Lung (tissue), 12 donors: ENCODE data around the gene MINK1. TPM values are rescaled to one million over a fixed set of nuclear protein-coding genes. Genes with fewer than 3 reads are reported as not detected.

Experiments
- ATAC-seq: fragments of 200-7000 bp; cut with Tn5 transposase; one replicate; pipeline ENCODE4 v1.9.1; 2020; ENCODE audit warnings: moderate number of reproducible peaks; ENCODE audit not compliant: insufficient read depth, low FRiP score
- DNase-seq, 3 donors: peaks; one replicate each; pipeline ENCODE4 v3.0.0-alpha.2; 2013 to 2017
- H3K27ac ChIP-seq, 2 donors: one replicate each; pipeline ENCODE4 v1.5.1; 2013; ENCODE audit warnings: mild to moderate bottlenecking in 2 of 2, moderate library complexity in 2 of 2, control low read depth in 1 of 2, inconsistent platforms in 1 of 2, low read depth in 1 of 2, low read length in 1 of 2
- H3K27me3 ChIP-seq, 3 donors: one replicate each; pipeline ENCODE4 v1.5.1; 2013; ENCODE audit warnings: low read length in 2 of 3; ENCODE audit not compliant: control insufficient read depth in 3 of 3, insufficient read depth in 3 of 3
- H3K36me3 ChIP-seq, 4 donors: one replicate each; pipeline ENCODE4 v1.5.1; 2013; ENCODE audit warnings: low read length in 4 of 4, mild to moderate bottlenecking in 1 of 4, moderate library complexity in 1 of 4; ENCODE audit not compliant: control insufficient read depth in 4 of 4, insufficient read depth in 4 of 4
- H3K4me1 ChIP-seq, 5 donors: one replicate each; pipeline ENCODE4 v1.5.1; 2013; ENCODE audit warnings: low read length in 5 of 5, mild to moderate bottlenecking in 2 of 5, moderate library complexity in 1 of 5; ENCODE audit not compliant: control insufficient read depth in 5 of 5, insufficient read depth in 5 of 5
- H3K4me3 ChIP-seq: one replicate; pipeline ENCODE4 v1.5.1; 2013; ENCODE audit warnings: mild to moderate bottlenecking, control low read depth, moderate library complexity
- H3K9ac ChIP-seq, 2 donors: one replicate each; pipeline ENCODE4 v1.5.1; 2013; ENCODE audit warnings: low read length in 2 of 2, control low read depth in 1 of 2; ENCODE audit not compliant: insufficient read depth in 1 of 2
- H3K9me3 ChIP-seq, 4 donors: one replicate each; pipeline ENCODE4 v1.5.1; 2013; ENCODE audit warnings: low read length in 3 of 4, mild to moderate bottlenecking in 1 of 4, moderate library complexity in 1 of 4; ENCODE audit not compliant: control insufficient read depth in 4 of 4, insufficient read depth in 3 of 4
- CTCF ChIP-seq: IDR thresholded peaks from 2 replicates; pipeline ENCODE4 v1.5.1; 2012; ENCODE audit warnings: mild to moderate bottlenecking; ENCODE audit errors: control extremely low read depth, extremely low read depth
- WGBS, 2 donors: extraction: QIAGEN DNeasy Blood & Tissue Kit; methylation state at CpG; one replicate each; pipeline ENCODE4 v1.1.7; 2013; 5-methylcytosine and 5-hydroxymethylcytosine counted together
- polyA plus RNA-seq, 2 donors: library from polyadenylated mRNA; stranded (reverse); fragments of 200-250 nt; gene quantifications; one replicate each; pipeline ENCODE4 v1.2.1, GENCODE V29; 2013
- total RNA-seq, 2 donors: library from RNA; depleted of rRNA in 1 of 2; stranded (reverse); fragments of >200 nt in 1 of 2; gene quantifications; one replicate each; pipeline ENCODE4 v1.2.1, GENCODE V29; 2014 to 2021
- donor health status: control.
- donor health status: control.
- donor health status: Bipolar disorder and iron deficiency.
- donor health status: healthy.
- donor health status: DM: yes; HTN: yes; CAD: no.

MINK1 gene
- total and polyA plus RNA-seq, 4 donors, result 36.5 to 95.4 (median 51.0) TPM

- Histone ChIP-seq H3K27me3 (no peaks in the 10 kb centered on the region), H3K27ac (no peak overlapping the region), H3K4me1 (peaks cover 4 to 34% (median 13%) of the 10 kb centered on the region in 5 donors), H3K36me3 (peaks cover under 1 to 16% (median 12%) of the 10 kb centered on the region in 4 donors), H3K9me3 (no peaks in the 10 kb centered on the region), H3K4me3 (no peak overlapping the region), H3K9ac (no peak overlapping the region)
- DNase-seq (no peak), ATAC-seq (no peak)
- WGBS, 2 donors, result 94 to 96% methylated on average over 16 of the region's 16 CpGs
- no peak for TF ChIP-seq CTCF
Measured at GRCh38 chr17:4937553-4937952, 104.4 kb downstream of the MINK1 start.

- Histone ChIP-seq H3K27me3 (no peaks in the 10 kb centered on the region), H3K4me3 (no peak overlapping the region), H3K9ac (no peak overlapping the region), H3K9me3 (no peaks in the 10 kb centered on the region), H3K4me1 (peaks cover 4 to 34% (median 13%) of the 10 kb centered on the region in 5 donors), H3K36me3 (peaks cover 5 to 20% (median 16%) of the 10 kb centered on the region in 4 donors), H3K27ac (peak overlapping the region in 1 of 2 donors; percentile 47)
- WGBS, 2 donors, result 92 to 97% methylated on average over 11 of the region's 11 CpGs
- DNase-seq (no peak), ATAC-seq (no peak)
- TF ChIP-seq CTCF, result no peak
Measured at GRCh38 chr17:4938069-4938491, 104.9 kb downstream of the MINK1 start.

GRCh38 chr17:4938688-4939545, 105.8 kb downstream of the MINK1 start:
- no peaks in the 10 kb centered on the region for H3K9me3 ChIP-seq
- ATAC-seq (no peak), DNase-seq (no peak)
- H3K4me3 ChIP-seq, result peak overlapping the region; percentile 77
- H3K36me3 ChIP-seq, result peaks cover 5 to 25% (median 20%) of the 10 kb centered on the region in 4 donors
- H3K27ac ChIP-seq, result peak overlapping the region; percentile 90 to 94
- H3K27me3 ChIP-seq, result no peaks in the 10 kb centered on the region
- peak overlapping the region; percentile 65 to 80 for H3K9ac ChIP-seq
- 54 to 68% methylated on average over 19 of the region's 19 CpGs for WGBS, 2 donors
- TF ChIP-seq CTCF, result no peak
- peaks cover 3 to 33% (median 13%) of the 10 kb centered on the region in 5 donors for H3K4me1 ChIP-seq
